Stimulated activated CD4-positive, alpha-beta T cell treated with anti-CD3 and anti-CD28 coated beads, Interleukin-2, amount 100 ng/mL, for 4 hours (primary cell): ENCODE results near the gene KLHL29.

ENCODE experiments used
- DNase-seq: peaks from one replicate; pipeline ENCODE4 v3.0.0-alpha.2; 2020; ENCODE audit warnings: low read depth

The KLHL29 gene

GRCh38 chr2:23422089-23423061 is 37.4 kb downstream of the KLHL29 start:
- no peak for DNase-seq

GRCh38 chr2:23423062-23423872 is 38.3 kb downstream of the KLHL29 start:
- DNase-seq, result no peak

- no peak for DNase-seq
Observed at GRCh38 chr2:23423873-23424680, 39.1 kb downstream of the KLHL29 start.

GRCh38 chr2:23425338-23425871 is 40.4 kb downstream of the KLHL29 start:
- no peak for DNase-seq

GRCh38 chr2:23425885-23426262 is 40.9 kb downstream of the KLHL29 start:
- DNase-seq, result no peak

- no peak for DNase-seq
Observed at GRCh38 chr2:23426263-23426905, 41.4 kb downstream of the KLHL29 start.

- DNase-seq, result no peak
Observed at GRCh38 chr2:23427350-23427749, 42.4 kb downstream of the KLHL29 start.

GRCh38 chr2:23427976-23428375 is 43.0 kb downstream of the KLHL29 start:
- DNase-seq, result no peak

GRCh38 chr2:23429036-23429435 is 44.1 kb downstream of the KLHL29 start:
- DNase-seq, result no peak

- no peak for DNase-seq
Observed at GRCh38 chr2:23430263-23430662, 45.3 kb downstream of the KLHL29 start.

- no peak for DNase-seq
Observed at GRCh38 chr2:23432531-23432930, 47.6 kb downstream of the KLHL29 start.

GRCh38 chr2:23433282-23433681 is 48.3 kb downstream of the KLHL29 start:
- DNase-seq, result no peak

- DNase-seq, result no peak
Observed at GRCh38 chr2:23434721-23435121, 49.7 kb downstream of the KLHL29 start.

- no peak for DNase-seq
Observed at GRCh38 chr2:23435250-23436035, 50.5 kb downstream of the KLHL29 start.

- DNase-seq, result peak; percentile 19
Observed at GRCh38 chr2:23436346-23437098, 51.5 kb downstream of the KLHL29 start.

- no peak for DNase-seq
Observed at GRCh38 chr2:23441414-23441813, 56.4 kb downstream of the KLHL29 start.

- DNase-seq, result no peak
Observed at GRCh38 chr2:23445450-23445868, 60.5 kb downstream of the KLHL29 start.

- no peak for DNase-seq
Observed at GRCh38 chr2:23446916-23447315, 61.9 kb downstream of the KLHL29 start.

GRCh38 chr2:23447405-23447804 is 62.4 kb downstream of the KLHL29 start:
- DNase-seq, result no peak

GRCh38 chr2:23448906-23449305 is 63.9 kb downstream of the KLHL29 start:
- DNase-seq, result no peak
